HEK293 (cell line): ENCODE results near the gene KCTD19.

ENCODE experiments used
- PRDM1 ChIP-seq: fragments of 450-650 bp; formaldehyde crosslinking; IDR thresholded peaks from 2 replicates; pipeline ENCODE4; 2016; ENCODE audit warnings: missing biosample characterization, missing genetic modification characterization
- SETDB1 ChIP-seq: IDR thresholded peaks from one replicate; pipeline ENCODE4 v1.6.1; 2017; ENCODE audit warnings: mild to moderate bottlenecking, low read length, moderate library complexity, mixed read lengths; ENCODE audit not compliant: insufficient read length
- ZNF112 ChIP-seq: fragments of 450-650 bp; formaldehyde crosslinking; IDR thresholded peaks from 2 replicates; pipeline ENCODE4 v1.5.0; 2017; ENCODE audit warnings: missing biosample characterization, missing genetic modification characterization
- ZNF133 ChIP-seq: fragments of 450-650 bp; formaldehyde crosslinking; IDR thresholded peaks from 2 replicates; pipeline ENCODE4 v1.5.1; 2016; ENCODE audit warnings: missing biosample characterization, missing genetic modification characterization
- ZNF138 ChIP-seq: fragments of 450-650 bp; formaldehyde crosslinking; IDR thresholded peaks from 2 replicates; pipeline ENCODE4 v1.5.1; 2016; ENCODE audit warnings: missing biosample characterization, missing genetic modification characterization, borderline replicate concordance
- ZNF354C ChIP-seq: fragments of 450-650 bp; formaldehyde crosslinking; IDR thresholded peaks from 2 replicates; pipeline ENCODE4 v1.5.1; 2016; ENCODE audit warnings: missing biosample characterization, missing genetic modification characterization, low read depth, borderline replicate concordance
- ZNF433 ChIP-seq: fragments of 450-650 bp; formaldehyde crosslinking; IDR thresholded peaks from 2 replicates; pipeline ENCODE4 v1.5.1; 2016; ENCODE audit warnings: missing biosample characterization, missing genetic modification characterization, low read depth
- ZNF521 ChIP-seq: fragments of 450-650 bp; formaldehyde crosslinking; IDR thresholded peaks from 2 replicates; pipeline ENCODE4 v1.5.1; 2017; ENCODE audit warnings: missing biosample characterization, mild to moderate bottlenecking, missing genetic modification characterization
- ZNF585B ChIP-seq: fragments of 450-650 bp; formaldehyde crosslinking; IDR thresholded peaks from 2 replicates; pipeline ENCODE4 v1.5.1; 2016; ENCODE audit warnings: missing biosample characterization, missing genetic modification characterization
- ZNF596 ChIP-seq: fragments of 450-650 bp; IDR thresholded peaks from 2 replicates; pipeline ENCODE4 v1.5.0; 2018; ENCODE audit warnings: missing biosample characterization, mild to moderate bottlenecking, missing genetic modification characterization, moderate library complexity
- ZNF626 ChIP-seq: fragments of 450-650 bp; sonication (Bioruptor Pico); formaldehyde crosslinking; IDR thresholded peaks from 2 replicates; pipeline ENCODE4 v1.5.1; 2018; ENCODE audit warnings: missing biosample characterization, missing genetic modification characterization, inconsistent platforms
- ZNF629 ChIP-seq: fragments of 450-650 bp; formaldehyde crosslinking; IDR thresholded peaks from 2 replicates; pipeline ENCODE4 v1.5.1; 2017; ENCODE audit warnings: missing biosample characterization, missing genetic modification characterization
- ZNF660 ChIP-seq: fragments of 450-650 bp; IDR thresholded peaks from 2 replicates; pipeline ENCODE4 v1.5.1; 2018; ENCODE audit warnings: missing biosample characterization, mild to moderate bottlenecking, missing genetic modification characterization
- ZNF677 ChIP-seq: fragments of 450-650 bp; IDR thresholded peaks from 2 replicates; pipeline ENCODE4 v1.5.0; 2018; ENCODE audit warnings: missing biosample characterization, mild to moderate bottlenecking, missing genetic modification characterization, moderate library complexity
- ZNF747 ChIP-seq: fragments of 450-650 bp; formaldehyde crosslinking; IDR thresholded peaks from 2 replicates; pipeline ENCODE4 v1.5.1; 2016; ENCODE audit warnings: missing biosample characterization, missing genetic modification characterization
- ZNF768 ChIP-seq: fragments of 450-650 bp; formaldehyde crosslinking; IDR thresholded peaks from 2 replicates; pipeline ENCODE4 v1.5.1; 2018; ENCODE audit warnings: missing biosample characterization, mild to moderate bottlenecking, missing genetic modification characterization
- ZNF777 ChIP-seq: fragments of 450-650 bp; formaldehyde crosslinking; IDR thresholded peaks from 2 replicates; pipeline ENCODE4 v1.5.1; 2017; ENCODE audit warnings: missing biosample characterization, missing genetic modification characterization, borderline replicate concordance
- ZNF837 ChIP-seq: fragments of 450-650 bp; formaldehyde crosslinking; IDR thresholded peaks from 2 replicates; pipeline ENCODE4 v1.5.1; 2016; ENCODE audit warnings: missing biosample characterization, missing genetic modification characterization
- TF ChIP-seq, protein P1 (sequence below): fragments of 450-650 bp; IDR thresholded peaks from 2 replicates; pipeline ENCODE4 v1.5.1; 2018; ENCODE audit warnings: missing biosample characterization, missing genetic modification characterization
- TF ChIP-seq, protein P2 (sequence below): fragments of 450-650 bp; formaldehyde crosslinking; IDR thresholded peaks from 2 replicates; pipeline ENCODE4 v1.5.1; 2017; ENCODE audit warnings: missing biosample characterization, missing genetic modification characterization
- TF ChIP-seq, protein P3 (sequence below): fragments of 450-650 bp; formaldehyde crosslinking; IDR thresholded peaks from 2 replicates; pipeline ENCODE4 v1.5.1; 2016; ENCODE audit warnings: missing biosample characterization, missing genetic modification characterization
- TF ChIP-seq, protein P4 (sequence below): fragments of 450-650 bp; formaldehyde crosslinking; conservative IDR thresholded peaks from 2 replicates; pipeline ENCODE4 v1.5.1; 2016; ENCODE audit warnings: low read depth, missing biosample characterization, missing genetic modification characterization
- TF ChIP-seq, protein P5 (sequence below): fragments of 450-650 bp; formaldehyde crosslinking; IDR thresholded peaks from 2 replicates; pipeline ENCODE4 v1.5.1; 2016; ENCODE audit warnings: missing biosample characterization, missing genetic modification characterization

The KCTD19 gene

DNA sequence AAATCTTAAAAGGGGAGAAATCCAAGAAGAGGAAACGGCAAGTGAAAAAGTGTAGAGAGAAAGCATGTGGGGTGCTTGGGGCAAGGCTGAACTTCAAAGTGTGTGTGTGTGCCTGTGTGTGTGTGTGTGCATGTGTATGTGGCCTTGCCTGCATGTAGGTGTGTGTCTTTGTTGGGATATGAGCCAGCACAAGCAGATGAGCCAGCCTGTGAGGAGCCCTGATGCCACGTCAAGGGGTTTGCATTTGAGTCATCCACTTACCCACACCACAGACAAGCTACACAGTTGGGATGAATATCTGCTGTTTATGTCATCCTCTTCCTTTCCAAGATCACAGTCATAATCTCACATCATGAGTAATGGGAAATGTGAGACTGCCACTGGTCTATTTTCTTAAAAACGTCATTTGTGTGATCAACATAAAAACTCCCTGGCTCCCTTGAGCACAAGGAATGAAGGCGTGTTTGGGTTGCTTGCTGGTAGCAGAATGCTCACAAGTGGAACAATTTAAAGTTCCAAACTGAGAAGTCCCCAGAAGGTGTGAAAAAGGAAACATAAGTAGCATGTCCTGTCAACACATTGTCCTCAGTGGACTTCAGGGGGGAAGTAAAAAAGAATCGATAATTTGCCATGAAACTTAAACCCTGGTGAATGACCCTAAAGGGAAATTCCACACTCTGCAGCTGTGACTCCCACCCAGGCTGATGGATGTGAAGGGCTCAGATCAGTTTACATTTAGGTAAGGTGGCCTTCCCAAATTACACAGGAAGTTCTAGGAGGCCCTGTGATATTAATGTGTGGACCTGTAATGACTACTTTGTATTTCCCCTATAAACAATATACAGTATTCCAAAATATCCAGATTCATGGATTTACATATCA, 14.7 kb downstream of the KCTD19 start (continued):
- TF ChIP-seq, protein P1, sequence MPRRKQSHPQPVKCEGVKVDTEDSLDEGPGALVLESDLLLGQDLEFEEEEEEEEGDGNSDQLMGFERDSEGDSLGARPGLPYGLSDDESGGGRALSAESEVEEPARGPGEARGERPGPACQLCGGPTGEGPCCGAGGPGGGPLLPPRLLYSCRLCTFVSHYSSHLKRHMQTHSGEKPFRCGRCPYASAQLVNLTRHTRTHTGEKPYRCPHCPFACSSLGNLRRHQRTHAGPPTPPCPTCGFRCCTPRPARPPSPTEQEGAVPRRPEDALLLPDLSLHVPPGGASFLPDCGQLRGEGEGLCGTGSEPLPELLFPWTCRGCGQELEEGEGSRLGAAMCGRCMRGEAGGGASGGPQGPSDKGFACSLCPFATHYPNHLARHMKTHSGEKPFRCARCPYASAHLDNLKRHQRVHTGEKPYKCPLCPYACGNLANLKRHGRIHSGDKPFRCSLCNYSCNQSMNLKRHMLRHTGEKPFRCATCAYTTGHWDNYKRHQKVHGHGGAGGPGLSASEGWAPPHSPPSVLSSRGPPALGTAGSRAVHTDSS: no peak
- TF ChIP-seq ZNF837 (tag by site-specific recombination) (no peak), ZNF629 (tag by site-specific recombination) (peak; percentile 99), ZNF626 (tag by site-specific recombination) (no peak), PRDM1 (tag by site-specific recombination) (peak; percentile 82), ZNF677 (tag by site-specific recombination) (no peak), ZNF777 (tag by site-specific recombination) (no peak), ZNF138 (no peak), SETDB1 (no peak), ZNF133 (tag by site-specific recombination) (no peak), ZNF354C (tag by site-specific recombination) (no peak), ZNF433 (no peak), ZNF112 (tag by site-specific recombination) (no peak), ZNF747 (tag by site-specific recombination) (no peak), ZNF585B (tag by site-specific recombination) (no peak), ZNF660 (tag by site-specific recombination) (peak; percentile 82; the same call in 1 of the 2 replicates), ZNF596 (tag by site-specific recombination) (no peak), ZNF521 (tag by site-specific recombination) (no peak), ZNF768 (tag by site-specific recombination) (no peak)
- TF ChIP-seq, protein P2, sequence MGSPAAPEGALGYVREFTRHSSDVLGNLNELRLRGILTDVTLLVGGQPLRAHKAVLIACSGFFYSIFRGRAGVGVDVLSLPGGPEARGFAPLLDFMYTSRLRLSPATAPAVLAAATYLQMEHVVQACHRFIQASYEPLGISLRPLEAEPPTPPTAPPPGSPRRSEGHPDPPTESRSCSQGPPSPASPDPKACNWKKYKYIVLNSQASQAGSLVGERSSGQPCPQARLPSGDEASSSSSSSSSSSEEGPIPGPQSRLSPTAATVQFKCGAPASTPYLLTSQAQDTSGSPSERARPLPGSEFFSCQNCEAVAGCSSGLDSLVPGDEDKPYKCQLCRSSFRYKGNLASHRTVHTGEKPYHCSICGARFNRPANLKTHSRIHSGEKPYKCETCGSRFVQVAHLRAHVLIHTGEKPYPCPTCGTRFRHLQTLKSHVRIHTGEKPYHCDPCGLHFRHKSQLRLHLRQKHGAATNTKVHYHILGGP (tag by site-specific recombination): no peak
- TF ChIP-seq, protein P3, sequence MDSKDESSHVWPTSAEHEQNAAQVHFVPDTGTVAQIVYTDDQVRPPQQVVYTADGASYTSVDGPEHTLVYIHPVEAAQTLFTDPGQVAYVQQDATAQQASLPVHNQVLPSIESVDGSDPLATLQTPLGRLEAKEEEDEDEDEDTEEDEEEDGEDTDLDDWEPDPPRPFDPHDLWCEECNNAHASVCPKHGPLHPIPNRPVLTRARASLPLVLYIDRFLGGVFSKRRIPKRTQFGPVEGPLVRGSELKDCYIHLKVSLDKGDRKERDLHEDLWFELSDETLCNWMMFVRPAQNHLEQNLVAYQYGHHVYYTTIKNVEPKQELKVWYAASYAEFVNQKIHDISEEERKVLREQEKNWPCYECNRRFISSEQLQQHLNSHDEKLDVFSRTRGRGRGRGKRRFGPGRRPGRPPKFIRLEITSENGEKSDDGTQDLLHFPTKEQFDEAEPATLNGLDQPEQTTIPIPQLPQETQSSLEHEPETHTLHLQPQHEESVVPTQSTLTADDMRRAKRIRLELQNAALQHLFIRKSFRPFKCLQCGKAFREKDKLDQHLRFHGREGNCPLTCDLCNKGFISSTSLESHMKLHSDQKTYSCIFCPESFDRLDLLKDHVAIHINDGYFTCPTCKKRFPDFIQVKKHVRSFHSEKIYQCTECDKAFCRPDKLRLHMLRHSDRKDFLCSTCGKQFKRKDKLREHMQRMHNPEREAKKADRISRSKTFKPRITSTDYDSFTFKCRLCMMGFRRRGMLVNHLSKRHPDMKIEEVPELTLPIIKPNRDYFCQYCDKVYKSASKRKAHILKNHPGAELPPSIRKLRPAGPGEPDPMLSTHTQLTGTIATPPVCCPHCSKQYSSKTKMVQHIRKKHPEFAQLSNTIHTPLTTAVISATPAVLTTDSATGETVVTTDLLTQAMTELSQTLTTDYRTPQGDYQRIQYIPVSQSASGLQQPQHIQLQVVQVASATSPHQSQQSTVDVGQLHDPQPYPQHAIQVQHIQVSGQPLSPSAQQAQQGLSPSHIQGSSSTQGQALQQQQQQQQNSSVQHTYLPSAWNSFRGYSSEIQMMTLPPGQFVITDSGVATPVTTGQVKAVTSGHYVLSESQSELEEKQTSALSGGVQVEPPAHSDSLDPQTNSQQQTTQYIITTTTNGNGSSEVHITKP (tag by site-specific recombination): peak; percentile 67
- TF ChIP-seq, protein P4, sequence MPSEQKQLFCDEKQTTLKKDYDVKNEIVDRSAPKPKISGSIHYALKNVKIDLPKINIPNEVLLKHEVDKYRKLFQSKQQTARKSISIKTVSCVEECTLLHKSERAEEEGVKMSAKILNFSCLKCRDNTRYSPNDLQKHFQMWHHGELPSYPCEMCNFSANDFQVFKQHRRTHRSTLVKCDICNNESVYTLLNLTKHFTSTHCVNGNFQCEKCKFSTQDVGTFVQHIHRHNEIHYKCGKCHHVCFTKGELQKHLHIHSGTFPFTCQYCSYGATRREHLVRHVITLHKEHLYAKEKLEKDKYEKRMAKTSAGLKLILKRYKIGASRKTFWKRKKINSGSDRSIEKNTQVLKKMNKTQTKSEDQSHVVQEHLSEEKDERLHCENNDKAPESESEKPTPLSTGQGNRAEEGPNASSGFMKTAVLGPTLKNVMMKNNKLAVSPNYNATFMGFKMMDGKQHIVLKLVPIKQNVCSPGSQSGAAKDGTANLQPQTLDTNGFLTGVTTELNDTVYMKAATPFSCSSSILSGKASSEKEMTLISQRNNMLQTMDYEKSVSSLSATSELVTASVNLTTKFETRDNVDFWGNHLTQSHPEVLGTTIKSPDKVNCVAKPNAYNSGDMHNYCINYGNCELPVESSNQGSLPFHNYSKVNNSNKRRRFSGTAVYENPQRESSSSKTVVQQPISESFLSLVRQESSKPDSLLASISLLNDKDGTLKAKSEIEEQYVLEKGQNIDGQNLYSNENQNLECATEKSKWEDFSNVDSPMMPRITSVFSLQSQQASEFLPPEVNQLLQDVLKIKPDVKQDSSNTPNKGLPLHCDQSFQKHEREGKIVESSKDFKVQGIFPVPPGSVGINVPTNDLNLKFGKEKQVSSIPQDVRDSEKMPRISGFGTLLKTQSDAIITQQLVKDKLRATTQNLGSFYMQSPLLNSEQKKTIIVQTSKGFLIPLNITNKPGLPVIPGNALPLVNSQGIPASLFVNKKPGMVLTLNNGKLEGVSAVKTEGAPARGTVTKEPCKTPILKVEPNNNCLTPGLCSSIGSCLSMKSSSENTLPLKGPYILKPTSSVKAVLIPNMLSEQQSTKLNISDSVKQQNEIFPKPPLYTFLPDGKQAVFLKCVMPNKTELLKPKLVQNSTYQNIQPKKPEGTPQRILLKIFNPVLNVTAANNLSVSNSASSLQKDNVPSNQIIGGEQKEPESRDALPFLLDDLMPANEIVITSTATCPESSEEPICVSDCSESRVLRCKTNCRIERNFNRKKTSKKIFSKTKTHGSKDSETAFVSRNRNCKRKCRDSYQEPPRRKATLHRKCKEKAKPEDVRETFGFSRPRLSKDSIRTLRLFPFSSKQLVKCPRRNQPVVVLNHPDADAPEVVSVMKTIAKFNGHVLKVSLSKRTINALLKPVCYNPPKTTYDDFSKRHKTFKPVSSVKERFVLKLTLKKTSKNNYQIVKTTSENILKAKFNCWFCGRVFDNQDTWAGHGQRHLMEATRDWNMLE (tag by site-specific recombination): peak; percentile 38; the same call in 1 of the 2 replicates
- TF ChIP-seq, protein P5, sequence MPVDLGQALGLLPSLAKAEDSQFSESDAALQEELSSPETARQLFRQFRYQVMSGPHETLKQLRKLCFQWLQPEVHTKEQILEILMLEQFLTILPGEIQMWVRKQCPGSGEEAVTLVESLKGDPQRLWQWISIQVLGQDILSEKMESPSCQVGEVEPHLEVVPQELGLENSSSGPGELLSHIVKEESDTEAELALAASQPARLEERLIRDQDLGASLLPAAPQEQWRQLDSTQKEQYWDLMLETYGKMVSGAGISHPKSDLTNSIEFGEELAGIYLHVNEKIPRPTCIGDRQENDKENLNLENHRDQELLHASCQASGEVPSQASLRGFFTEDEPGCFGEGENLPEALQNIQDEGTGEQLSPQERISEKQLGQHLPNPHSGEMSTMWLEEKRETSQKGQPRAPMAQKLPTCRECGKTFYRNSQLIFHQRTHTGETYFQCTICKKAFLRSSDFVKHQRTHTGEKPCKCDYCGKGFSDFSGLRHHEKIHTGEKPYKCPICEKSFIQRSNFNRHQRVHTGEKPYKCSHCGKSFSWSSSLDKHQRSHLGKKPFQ (tag by site-specific recombination): no peak
